HK-2 (cell line): ENCODE results near the gene CAPN7.

Experiments used
- DNase-seq: peaks from one replicate; pipeline ENCODE4 v3.0.0-alpha.2; 2018; ENCODE audit not compliant: unreplicated experiment

Gene CAPN7

GRCh38 chr3:15276028-15276724 lies 70.1 kb downstream of the CAPN7 start:
- no peak for DNase-seq

- DNase-seq: no peak
Measured at GRCh38 chr3:15277861-15278500, 71.9 kb downstream of the CAPN7 start.

GRCh38 chr3:15279205-15279604 lies 73.2 kb downstream of the CAPN7 start:
- no peak for DNase-seq

- no peak for DNase-seq
Measured at GRCh38 chr3:15279671-15280402, 73.8 kb downstream of the CAPN7 start.

- peak; percentile 22 for DNase-seq
Measured at GRCh38 chr3:15280853-15281532, 74.9 kb downstream of the CAPN7 start.

GRCh38 chr3:15281817-15282216 lies 75.8 kb downstream of the CAPN7 start:
- no peak for DNase-seq

GRCh38 chr3:15283702-15284101 lies 77.7 kb downstream of the CAPN7 start:
- DNase-seq: no peak

GRCh38 chr3:15284121-15284889 lies 78.3 kb downstream of the CAPN7 start:
- no peak for DNase-seq

- DNase-seq: no peak
Measured at GRCh38 chr3:15286022-15286421, 80.0 kb downstream of the CAPN7 start.

GRCh38 chr3:15287565-15288330 lies 81.7 kb downstream of the CAPN7 start:
- DNase-seq: no peak

GRCh38 chr3:15288331-15289035 lies 82.4 kb downstream of the CAPN7 start:
- DNase-seq: no peak

- DNase-seq: no peak
Measured at GRCh38 chr3:15289661-15290060, 83.6 kb downstream of the CAPN7 start.

- no peak for DNase-seq
Measured at GRCh38 chr3:15290736-15291135, 84.7 kb downstream of the CAPN7 start.

- no peak for DNase-seq
Measured at GRCh38 chr3:15291589-15292541, 85.8 kb downstream of the CAPN7 start.

GRCh38 chr3:15292765-15293522 lies 86.9 kb downstream of the CAPN7 start:
- DNase-seq: no peak

GRCh38 chr3:15294929-15295328 lies 88.9 kb downstream of the CAPN7 start:
- DNase-seq: no peak

- DNase-seq: no peak
Measured at GRCh38 chr3:15295506-15295905, 89.5 kb downstream of the CAPN7 start.
